GM12878 (cell line): ENCODE measurements around the gene MYMK. TPM values are rescaled to one million over a fixed set of nuclear protein-coding genes. Genes with fewer than 3 reads are reported as not detected.

Experiments used
- ATAC-seq: fragments of 200-7000 bp; cut with Tn5 transposase; 3 replicates; pipeline ENCODE4 v1.9.1; 2020; ENCODE audit warnings: mild to moderate bottlenecking, moderate library complexity
- BruUV-seq: library from RNA; stranded (reverse); fragments of 400-500 nt; replicated peaks from 2 replicates; lab custom pipeline; 2021; lab: Mats Ljungman, UMichigan
- CTCF ChIA-PET: fragments of 300-600 bp; sonication (Branson Sonifier 250); formaldehyde crosslinking; extraction: SDS; loops from one replicate; lab custom pipeline; 2021; ENCODE audit warnings: inconsistent platforms; lab: Yijun Ruan, JAX
- POLR2A ChIA-PET: fragments of 350-600 bp; formaldehyde crosslinking; extraction: SDS; loops from one replicate; lab custom pipeline; 2021; ENCODE audit warnings: inconsistent platforms; lab: Charles Lee
- RAD21 ChIA-PET: fragments of 300-600 bp; sonication (Branson Sonifier 250); formaldehyde crosslinking; loops from one replicate; lab custom pipeline; 2023; ENCODE audit warnings: antibody characterized with exemption; ENCODE audit not compliant: unreplicated experiment; lab: Charles Lee
- SMC1A ChIA-PET: fragments of 300-600 bp; sonication (Branson Sonifier 250); formaldehyde crosslinking; loops from one replicate; lab custom pipeline; 2023; ENCODE audit not compliant: unreplicated experiment, uncharacterized antibody; lab: Charles Lee
- DNase-seq: peaks from one replicate; pipeline ENCODE4 v3.0.0-alpha.2; 2011; ENCODE audit warnings: low read depth, low spot score
- FAIRE-seq: peaks from 3 replicates; lab custom pipeline; 2011; peaks lifted over from hg19 to GRCh38; lab: Jason Lieb, UNC
- H2AFZ ChIP-seq: 2 replicates; pipeline ENCODE4 v1.6.0; 2011; ENCODE audit warnings: low read depth, low read length, control low read depth; ENCODE audit not compliant: control insufficient read depth
- H3K27ac ChIP-seq: 2 replicates; pipeline ENCODE4 v1.5.1; 2011; ENCODE audit warnings: control low read depth; ENCODE audit not compliant: control insufficient read depth, insufficient read depth
- H3K27me3 ChIP-seq, 2 experiments: replicated peaks in 1 of 2; 2 replicates each; pipeline versions ENCODE4 v1.6.0 to v1.6.1; 2011; ENCODE audit warnings: low read length in 1 of 2; ENCODE audit not compliant: control insufficient read depth in 2 of 2, insufficient read depth in 2 of 2
- H3K36me3 ChIP-seq, 2 experiments: 2 replicates each; pipeline ENCODE4 v1.5.1; 2011; ENCODE audit warnings: low read length in 1 of 2; ENCODE audit not compliant: control insufficient read depth in 2 of 2, insufficient read depth in 2 of 2
- H3K4me1 ChIP-seq: 2 replicates; pipeline ENCODE4 v1.6.1; 2011; ENCODE audit warnings: mild to moderate bottlenecking, low read length, moderate library complexity, mixed read lengths; ENCODE audit not compliant: control insufficient read depth, insufficient read depth
- H3K4me2 ChIP-seq: 2 replicates; pipeline ENCODE4 v1.6.0; 2011; ENCODE audit warnings: control low read depth; ENCODE audit not compliant: control insufficient read depth, insufficient read depth
- H3K4me3 ChIP-seq: fragments of 200-600 bp; sonication (generic); 2 replicates; pipeline ENCODE4 v1.5.1; 2016
- H3K79me2 ChIP-seq: 2 replicates; pipeline ENCODE4 v1.6.0; 2011; ENCODE audit warnings: low read length; ENCODE audit not compliant: control insufficient read depth, insufficient read depth
- H3K9ac ChIP-seq: 2 replicates; pipeline ENCODE4 v1.8.0; 2011; ENCODE audit warnings: low read length, control low read depth, mixed read lengths; ENCODE audit not compliant: control insufficient read depth, insufficient read depth
- H3K9me3 ChIP-seq: replicated peaks from 3 replicates; pipeline ENCODE4 v1.5.1; 2011; ENCODE audit warnings: mild to moderate bottlenecking, low read length; ENCODE audit not compliant: control insufficient read depth, insufficient read depth
- H4K20me1 ChIP-seq: 2 replicates; pipeline ENCODE4 v1.6.0; 2011; ENCODE audit not compliant: control insufficient read depth, insufficient read depth
- ATF7 ChIP-seq: fragments of 450-650 bp; IDR thresholded peaks from 2 replicates; pipeline ENCODE4 v1.6.1; 2016; ENCODE audit warnings: low read depth, mild to moderate bottlenecking
- CBX5 ChIP-seq: sonication (generic); IDR thresholded peaks from 2 replicates; pipeline ENCODE4 v1.6.1; 2016; ENCODE audit warnings: low read depth, moderate library complexity, mild to moderate bottlenecking, inconsistent platforms
- CREB1 ChIP-seq: IDR thresholded peaks from 2 replicates; pipeline ENCODE4 v1.6.1; 2012; ENCODE audit warnings: low read depth, mild to moderate bottlenecking, inconsistent platforms
- CUX1 ChIP-seq: IDR thresholded peaks from 2 replicates; pipeline ENCODE4 v1.6.1; 2012; ENCODE audit warnings: improper control_type of control experiment, low read depth, low read length; ENCODE audit not compliant: insufficient replicate concordance
- GABPA ChIP-seq: IDR thresholded peaks from 2 replicates; pipeline ENCODE4 v1.6.1; 2014; ENCODE audit warnings: antibody characterized with exemption, low read depth, mild to moderate bottlenecking, inconsistent platforms
- HDAC2 ChIP-seq: fragments of 200-600 bp; sonication (generic); IDR thresholded peaks from 2 replicates; pipeline ENCODE4 v1.6.1; 2017
- IRF4 ChIP-seq: IDR thresholded peaks from 2 replicates; pipeline ENCODE4 v1.6.1; 2011; ENCODE audit warnings: low read depth, low read length
- KDM1A ChIP-seq: fragments of 200-600 bp; sonication (generic); IDR thresholded peaks from 2 replicates; pipeline ENCODE4 v1.6.1; 2016; ENCODE audit warnings: borderline replicate concordance
- MTA3 ChIP-seq: IDR thresholded peaks from 2 replicates; pipeline ENCODE4 v1.6.1; 2012; ENCODE audit warnings: low read length, inconsistent platforms, borderline replicate concordance
- MXI1 ChIP-seq: fragments of 150-350 bp; IDR thresholded peaks from 2 replicates; pipeline ENCODE4 v1.6.1; 2011; ENCODE audit warnings: low read depth, mild to moderate bottlenecking, inconsistent platforms, low read length, improper control_type of control experiment
- NRF1 ChIP-seq: conservative IDR thresholded peaks from 2 replicates; pipeline ENCODE4 v1.6.1; 2011; ENCODE audit warnings: mild to moderate bottlenecking, low read depth, low read length, improper control_type of control experiment
- RAD51 ChIP-seq: fragments of 450-650 bp; IDR thresholded peaks from 2 replicates; pipeline ENCODE4 v1.6.1; 2016; ENCODE audit warnings: moderate library complexity, mild to moderate bottlenecking, inconsistent platforms
- SMAD5 ChIP-seq: IDR thresholded peaks from 2 replicates; pipeline ENCODE4 v1.6.1; 2016; ENCODE audit warnings: antibody characterized with exemption, low read depth
- TCF3 ChIP-seq: IDR thresholded peaks from 2 replicates; pipeline ENCODE4 v1.6.1; 2012; ENCODE audit warnings: low read depth, mild to moderate bottlenecking, low read length, borderline replicate concordance; ENCODE audit not compliant: insufficient read depth
- WRNIP1 ChIP-seq: IDR thresholded peaks from 2 replicates; pipeline ENCODE4 v1.6.1; 2011; ENCODE audit warnings: low read depth, low read length, improper control_type of control experiment, borderline replicate concordance
- ZNF592 ChIP-seq: fragments of 450-650 bp; IDR thresholded peaks from 2 replicates; pipeline ENCODE4 v1.6.1; 2017; ENCODE audit warnings: mild to moderate bottlenecking, moderate library complexity
- WGBS: methylation state at CpG from one replicate; pipeline ENCODE4 v1.1.6; 2016; ENCODE audit warnings: low lambda C conversion rate; ENCODE audit not compliant: insufficient replicate concordance, insufficient coverage; ENCODE audit errors: missing lambda C conversion rate; 5-methylcytosine and 5-hydroxymethylcytosine counted together
- in situ Hi-C: fragments of 300-500 bp; cut with MboI; formaldehyde crosslinking; loops from 9 replicates; pipeline ENCODE4 v1.14.3; 2018; ENCODE audit warnings: mixed read lengths
- intact Hi-C: fragments of 100-400 bp; cut with micrococcal nuclease; formaldehyde crosslinking; loops from one replicate; pipeline ENCODE4 v1.14.2; 2022; ENCODE audit not compliant: unreplicated experiment
- polyA plus RNA-seq, 11 experiments: library from polyadenylated mRNA; depleted of rRNA in 4 of 11; unstranded in 6 of 11; stranded (reverse) in 5 of 11; fragments of >200 nt; fragmentation: Nextera tagmentation in 4 of 11; fragmentation: Illumina TruSeq in 1 of 11; extraction: Ambion mirVana in 4 of 11; extraction: Trizol in 1 of 11; gene quantifications; 1 replicate in 1 of 11; 2 replicates in 10 of 11; pipeline versions ENCODE4 v1.2.1 to v1.2.3, GENCODE V29; 2011 to 2016; ENCODE audit warnings: inconsistent platforms in 2 of 11, missing spikeins in 2 of 11, low read depth in 1 of 11
- total RNA-seq, 4 experiments: library from RNA; depleted of rRNA in 3 of 4; stranded (reverse); fragments of >200 nt in 3 of 4; fragmentation: Illumina TruSeq in 1 of 4; extraction: Trizol in 1 of 4; gene quantifications; 2 replicates each; pipeline versions ENCODE4 v1.2.1 to v1.2.3, GENCODE V29; 2013 to 2021

The MYMK gene
- total and polyA plus RNA-seq, 10 of the 15 experiments (the other 5 are each of a cell fraction or from before 2014, with no cell fraction given) = not detected

GRCh38 chr9:133557581-133557980 is 32.8 kb upstream of the MYMK start:
- Histone ChIP-seq H3K9me3 (no peaks in the 10 kb centered on the region), H3K27me3 (no peaks in the 10 kb centered on the region), H3K27ac (no peak overlapping the region), H3K4me2 (no peak overlapping the region), H4K20me1 (no peaks in the 10 kb centered on the region), H3K4me1 (peaks cover 15% of the 10 kb centered on the region), H3K36me3 (no peaks in the 10 kb centered on the region), H3K79me2 (no peaks in the 10 kb centered on the region), H3K9ac (no peak overlapping the region), H3K4me3 (no peak overlapping the region), H2AFZ (no peak overlapping the region)
- POLR2A ChIA-PET = no interaction called here
- 88% methylated on average over 9 of the region's 9 CpGs for WGBS
- no TSS peak for BruUV-seq
- RAD21 ChIA-PET = no interaction called here
- no peak for FAIRE-seq
- in situ Hi-C loops = no loop called here
- intact Hi-C loops = no loop called here
- SMC1A ChIA-PET = no interaction called here
- CTCF ChIA-PET = interaction anchor here (1.6 kb wide), 1 partner anchor 71 kb away, joined by 7 read pairs; no protein-coding TSS in a partner anchor
- ATAC-seq = no peak
- no peak for DNase-seq
- TF ChIP-seq CBX5 = no peak
- TF ChIP-seq NRF1 = no peak
- TF ChIP-seq RAD51 = no peak
- no peak for TF ChIP-seq GABPA
- TF ChIP-seq TCF3 = no peak
- TF ChIP-seq KDM1A = no peak
- TF ChIP-seq MXI1 = no peak
- no peak for TF ChIP-seq CREB1
- TF ChIP-seq HDAC2 = no peak
- no peak for TF ChIP-seq CUX1
- TF ChIP-seq SMAD5 = no peak
- TF ChIP-seq ZNF592 = no peak
- TF ChIP-seq WRNIP1 = no peak
- TF ChIP-seq MTA3 = no peak
- TF ChIP-seq ATF7 = no peak
- no peak for TF ChIP-seq IRF4
